Measurements from ENCODE around the gene SKI. TPM values are rescaled to one million over a fixed set of nuclear protein-coding genes. Genes with fewer than 3 reads are reported as not detected.

Gene SKI
- total RNA-seq, 1 donor from 2014 or later, result 55.7 TPM

GRCh38 chr1:2350911-2351655, 123.0 kb downstream of the SKI start:
- H3K36me3 Mint-ChIP-seq, result no peaks in the 10 kb centered on the region
- H3K4me3 Mint-ChIP-seq, result no peak overlapping the region
- H3K4me1 Mint-ChIP-seq (ENCODE audit: unreplicated experiment), result peaks cover 9% of the 10 kb centered on the region
- TF ChIP-seq CTCF (conservative IDR thresholded peaks at IDR 0.05), result no peak
- no peak overlapping the region for H3K27ac Mint-ChIP-seq
- DNase-seq (ENCODE audit: extremely low spot score, unreplicated experiment), result no peak
- H3K27me3 Mint-ChIP-seq, result no peaks in the 10 kb centered on the region
- no peaks in the 10 kb centered on the region for H3K9me3 Mint-ChIP-seq

GRCh38 chr1:2351723-2352122, 123.6 kb downstream of the SKI start:
- Mint-ChIP-seq H3K9me3 (no peaks in the 10 kb centered on the region), H3K4me1 (ENCODE audit: unreplicated experiment) (peaks cover 9% of the 10 kb centered on the region), H3K4me3 (no peak overlapping the region), H3K27ac (no peak overlapping the region), H3K27me3 (no peaks in the 10 kb centered on the region), H3K36me3 (no peaks in the 10 kb centered on the region)
- DNase-seq (ENCODE audit: extremely low spot score, unreplicated experiment), result no peak
- no peak for TF ChIP-seq CTCF (conservative IDR thresholded peaks at IDR 0.05)

GRCh38 chr1:2352341-2352896, 124.3 kb downstream of the SKI start:
- Mint-ChIP-seq H3K9me3 (no peaks in the 10 kb centered on the region), H3K4me3 (no peak overlapping the region), H3K4me1 (ENCODE audit: unreplicated experiment) (peaks cover 9% of the 10 kb centered on the region), H3K27me3 (no peaks in the 10 kb centered on the region), H3K36me3 (no peaks in the 10 kb centered on the region), H3K27ac (no peak overlapping the region)
- DNase-seq (ENCODE audit: extremely low spot score, unreplicated experiment), result no peak
- TF ChIP-seq CTCF (conservative IDR thresholded peaks at IDR 0.05), result no peak

- no peak for TF ChIP-seq CTCF (conservative IDR thresholded peaks at IDR 0.05)
- no peaks in the 10 kb centered on the region for H3K9me3 Mint-ChIP-seq
Observed at GRCh38 chr1:2352897-2353550, 124.9 kb downstream of the SKI start.

GRCh38 chr1:2353551-2354438, 125.7 kb downstream of the SKI start:
- Mint-ChIP-seq H3K36me3 (no peaks in the 10 kb centered on the region), H3K4me1 (ENCODE audit: unreplicated experiment) (peaks cover 9% of the 10 kb centered on the region), H3K27ac (no peak overlapping the region), H3K27me3 (no peaks in the 10 kb centered on the region), H3K4me3 (no peak overlapping the region), H3K9me3 (no peaks in the 10 kb centered on the region)
- DNase-seq (ENCODE audit: extremely low spot score, unreplicated experiment), result no peak
- no peak for TF ChIP-seq CTCF (conservative IDR thresholded peaks at IDR 0.05)

More at GRCh38 chr1:2352897-2353550, 124.9 kb downstream of the SKI start:
- Mint-ChIP-seq H3K27ac (no peak overlapping the region), H3K4me3 (no peak overlapping the region), H3K27me3 (no peaks in the 10 kb centered on the region), H3K4me1 (ENCODE audit: unreplicated experiment) (peaks cover 9% of the 10 kb centered on the region), H3K36me3 (no peaks in the 10 kb centered on the region)
- no peak for DNase-seq (ENCODE audit: extremely low spot score, unreplicated experiment)
